GM21576 (cell line): ENCODE results near the gene TM9SF4.
"Not testable (repeated sequence)": the region's sequence is repeated elsewhere in the genome, so short reads cannot be mapped to it uniquely, and the experiment has no call there.

ENCODE experiments used
- ATAC-seq: cut with Tn5 transposase; IDR thresholded peaks from one replicate; pipeline ENCODE4 v1.9.1; 2021; ENCODE audit warnings: mild to moderate bottlenecking, moderate library complexity; ENCODE audit not compliant: unreplicated experiment

Gene TM9SF4

DNA sequence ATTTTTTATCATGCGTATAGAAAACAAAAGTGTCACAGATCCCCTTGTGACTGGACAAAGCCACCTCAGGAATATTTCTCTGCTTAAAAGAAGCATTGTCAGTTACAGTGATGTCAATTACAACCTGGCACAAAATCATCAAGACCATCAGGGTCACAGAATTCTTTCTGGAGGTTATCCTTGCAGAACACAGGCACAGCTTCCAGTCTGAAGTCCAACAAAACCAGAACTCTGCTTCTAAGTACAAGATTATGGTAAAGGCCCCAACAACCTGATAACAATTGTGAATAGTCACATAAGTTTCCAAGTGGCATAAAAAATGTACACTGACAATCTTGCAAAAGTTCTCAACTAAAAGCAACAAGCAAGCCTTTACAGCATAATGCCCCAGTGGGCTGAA, 77.0 kb downstream of the TM9SF4 start:
- no peak for ATAC-seq

DNA sequence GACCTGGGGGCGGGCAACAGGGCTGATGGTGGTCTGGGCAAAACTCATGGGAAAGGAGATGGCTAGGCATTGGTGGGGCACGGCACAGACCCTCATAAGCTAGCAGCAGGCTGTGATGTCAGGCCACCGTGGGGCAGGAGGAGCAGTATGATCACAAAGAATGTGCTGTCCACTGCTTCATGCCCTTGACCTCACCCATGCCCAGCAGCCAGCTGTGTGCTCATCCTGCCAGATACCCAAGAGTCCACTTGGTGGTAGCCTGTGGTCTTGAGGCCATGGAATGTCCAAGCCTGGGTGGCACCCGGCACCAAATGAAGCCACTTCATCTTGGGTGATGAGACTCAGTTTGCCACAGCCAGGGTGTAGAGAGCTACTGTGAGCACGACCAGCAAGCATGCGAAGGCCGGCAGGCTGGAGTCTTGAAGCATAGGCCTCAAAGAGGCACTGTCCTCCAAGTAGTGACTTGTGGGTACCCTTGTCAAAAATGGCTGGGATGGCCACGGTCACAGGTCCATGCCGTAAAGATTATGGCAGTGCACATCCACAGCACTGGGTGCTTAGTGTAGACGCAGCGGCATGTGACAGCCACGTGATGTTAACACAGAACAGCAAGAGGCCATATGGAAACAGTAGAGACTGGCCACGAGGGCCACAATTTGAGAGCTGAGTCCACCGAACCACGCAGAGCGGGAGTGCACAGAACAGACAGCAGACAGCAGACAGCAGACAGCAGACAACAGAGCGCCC, 79.0 kb downstream of the TM9SF4 start:
- ATAC-seq: no peak

DNA sequence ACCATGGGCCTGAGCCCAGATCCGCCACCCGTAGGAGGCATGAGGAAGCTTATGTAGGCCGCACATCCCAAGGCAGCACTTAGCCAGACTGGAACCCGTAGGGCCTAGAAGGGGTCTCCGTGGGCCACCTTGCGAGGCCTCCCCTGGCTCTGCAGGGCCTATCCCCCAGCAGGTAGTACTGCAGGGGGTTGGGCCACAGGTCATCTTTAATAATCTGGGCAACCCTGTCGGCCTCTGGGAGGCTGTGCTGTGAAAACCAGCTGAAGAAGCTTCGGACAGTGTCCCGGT, 79.6 kb downstream of the TM9SF4 start:
- no peak for ATAC-seq

DNA sequence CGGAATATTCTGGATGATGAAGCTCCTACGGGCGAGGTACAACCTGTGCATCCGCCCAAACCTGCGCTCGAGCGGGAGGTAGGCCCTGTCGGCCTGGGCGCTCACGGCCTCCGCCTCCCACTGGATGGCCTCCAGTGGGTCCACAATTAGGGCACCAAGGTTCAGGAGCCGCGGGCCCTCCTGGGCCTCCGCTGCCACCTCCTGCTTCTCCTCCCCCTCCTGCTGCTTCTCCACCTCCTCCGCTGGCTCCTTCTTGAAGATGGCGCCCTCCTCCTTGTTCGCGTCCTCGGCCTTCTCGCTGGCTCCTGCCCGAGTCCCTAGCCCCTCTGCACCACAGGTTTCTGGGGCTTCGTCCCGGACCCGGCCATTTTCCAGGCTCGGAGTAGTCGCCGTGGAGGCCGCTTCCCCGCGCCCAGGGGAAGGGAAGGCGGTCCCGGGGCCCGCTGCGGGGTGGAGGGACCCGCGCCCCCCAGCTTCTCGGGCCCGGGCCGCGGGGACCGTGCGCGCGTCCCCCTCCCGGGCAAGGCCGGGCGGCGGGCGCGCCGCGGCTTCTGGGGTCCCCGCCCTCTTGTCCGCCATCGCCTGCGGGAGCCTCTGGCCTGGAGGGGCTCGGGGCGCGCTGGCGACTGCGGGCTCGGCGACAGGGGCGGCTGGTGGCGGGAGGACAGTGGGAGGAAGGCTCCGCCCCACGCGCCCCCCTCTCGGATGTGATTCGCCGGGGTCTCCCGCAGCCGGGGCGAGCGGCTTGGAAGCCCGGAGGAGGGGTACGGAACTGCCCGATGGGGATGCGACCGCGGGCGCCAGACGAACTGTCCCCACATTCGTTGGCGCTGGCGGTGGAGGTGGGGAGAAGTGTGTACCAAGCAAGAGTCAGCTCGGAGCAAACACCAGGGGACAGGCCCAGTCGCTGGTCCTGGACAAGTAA, 80.4 kb downstream of the TM9SF4 start:
- ATAC-seq: no peak

DNA sequence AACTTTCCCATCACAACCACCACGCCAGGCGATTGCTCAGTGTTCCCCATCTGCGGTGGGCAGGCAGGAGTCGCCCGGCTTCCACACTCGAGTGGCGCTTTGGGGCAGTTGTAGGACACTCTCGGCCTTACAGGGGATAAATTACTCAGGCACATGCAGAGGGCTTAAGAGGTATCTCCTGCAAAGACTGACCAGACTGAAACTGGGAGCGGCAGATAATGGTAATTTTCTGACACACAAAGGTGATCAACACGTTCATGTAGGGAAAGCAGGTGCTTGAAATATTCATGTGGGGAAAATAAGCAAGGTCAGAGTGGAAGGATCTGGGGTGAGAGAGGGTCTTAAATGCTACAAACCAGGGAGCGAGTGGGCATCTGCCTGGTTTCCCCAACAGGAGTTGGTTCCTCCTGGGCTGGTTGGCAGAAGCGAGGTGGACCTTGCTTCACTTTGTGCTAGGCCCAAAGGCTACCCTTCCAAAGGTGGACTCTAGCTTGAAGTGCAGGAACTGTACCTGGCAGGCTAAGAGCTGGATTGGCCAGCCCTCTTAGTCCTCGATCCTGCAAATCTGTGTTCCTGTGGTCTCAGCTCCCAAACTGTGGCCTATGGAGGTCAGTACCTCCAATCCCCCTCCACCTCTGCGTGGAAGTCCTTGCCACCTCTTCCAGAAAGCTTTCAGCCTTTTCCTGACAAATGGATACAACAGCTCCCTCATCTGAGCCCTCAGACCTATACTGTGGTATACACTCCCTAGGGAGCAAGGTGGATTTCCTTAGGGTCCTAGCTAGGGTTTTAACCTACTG, 81.3 kb downstream of the TM9SF4 start:
- ATAC-seq: no peak

DNA sequence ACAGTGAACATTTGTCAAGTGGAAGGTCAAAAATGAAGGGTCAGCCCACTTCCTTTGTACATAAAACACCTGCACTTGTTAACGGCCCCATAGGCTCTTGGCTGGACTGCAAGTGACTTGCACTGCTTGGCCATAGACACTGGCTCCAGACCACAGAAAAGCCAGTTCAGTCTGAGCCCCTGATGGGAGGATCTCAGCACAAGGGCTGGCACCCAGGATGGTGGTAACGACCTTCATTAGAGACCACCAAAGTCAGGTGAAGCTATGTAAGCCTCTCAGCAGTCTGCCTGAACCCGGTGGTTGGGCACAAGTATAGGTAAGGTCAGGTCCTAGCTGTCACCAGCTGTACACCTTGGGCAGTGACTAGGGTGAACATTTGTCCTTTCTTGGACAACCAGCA, 81.9 kb downstream of the TM9SF4 start:
- ATAC-seq: no peak

DNA sequence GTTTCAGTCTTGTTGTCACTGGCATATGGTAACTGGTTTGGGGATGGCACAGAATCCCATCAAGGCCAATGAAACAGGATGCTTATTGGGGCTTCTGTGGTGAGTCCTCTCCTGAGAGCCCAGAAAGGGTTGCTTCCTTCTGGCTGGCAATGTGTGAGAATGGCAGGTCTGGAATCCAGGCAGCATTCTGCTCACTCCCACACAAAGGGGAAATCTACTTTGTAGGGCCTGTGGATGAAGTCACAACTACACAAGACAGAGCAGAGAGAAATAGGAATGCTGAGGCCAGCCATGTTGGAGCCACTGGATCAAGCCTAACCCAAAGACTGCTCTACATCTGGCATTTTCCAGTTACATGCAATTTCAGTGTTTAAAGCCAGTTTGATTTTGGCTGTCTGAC, 82.4 kb downstream of the TM9SF4 start:
- no peak for ATAC-seq

DNA sequence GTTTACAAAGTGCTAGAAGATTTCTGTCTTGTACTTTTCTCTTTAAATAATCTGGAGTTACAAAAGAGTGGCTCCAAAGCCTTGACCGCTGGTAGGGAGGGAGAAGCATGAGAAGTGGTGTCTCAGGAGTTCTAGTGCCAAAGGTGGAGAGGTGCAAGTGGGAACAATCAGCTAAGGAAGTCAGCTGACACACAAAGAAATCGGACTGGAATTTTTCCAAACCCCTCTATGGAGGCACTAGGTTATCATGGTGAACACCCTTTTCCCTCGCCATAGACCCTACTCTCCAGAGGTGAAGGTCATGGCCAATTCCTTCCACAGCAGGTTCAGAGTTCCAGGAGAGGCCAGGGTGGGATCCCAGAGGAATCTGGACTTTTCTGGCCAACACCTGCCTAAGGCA, 83.2 kb downstream of the TM9SF4 start:
- no peak for ATAC-seq

DNA sequence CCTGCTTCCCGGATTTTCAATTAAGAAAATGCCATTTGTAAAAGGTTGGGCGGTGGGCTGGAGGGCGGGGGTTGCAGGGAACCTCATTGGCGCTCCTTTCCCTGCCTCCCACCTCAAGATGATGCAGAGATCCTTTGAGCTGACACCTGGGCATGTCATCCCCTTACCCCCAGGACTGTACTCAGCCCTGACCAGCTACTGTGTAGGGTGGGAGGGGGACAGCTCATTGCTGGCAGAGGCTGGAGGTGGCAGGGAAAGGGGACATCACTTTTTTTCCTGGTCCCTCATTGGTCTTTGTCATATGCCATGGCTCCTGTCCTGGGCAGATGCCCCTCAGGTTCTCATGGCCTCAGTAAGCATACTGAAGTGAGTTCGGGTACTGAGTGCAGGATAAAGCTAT, 83.8 kb downstream of the TM9SF4 start:
- ATAC-seq: not testable (repeated sequence)

DNA sequence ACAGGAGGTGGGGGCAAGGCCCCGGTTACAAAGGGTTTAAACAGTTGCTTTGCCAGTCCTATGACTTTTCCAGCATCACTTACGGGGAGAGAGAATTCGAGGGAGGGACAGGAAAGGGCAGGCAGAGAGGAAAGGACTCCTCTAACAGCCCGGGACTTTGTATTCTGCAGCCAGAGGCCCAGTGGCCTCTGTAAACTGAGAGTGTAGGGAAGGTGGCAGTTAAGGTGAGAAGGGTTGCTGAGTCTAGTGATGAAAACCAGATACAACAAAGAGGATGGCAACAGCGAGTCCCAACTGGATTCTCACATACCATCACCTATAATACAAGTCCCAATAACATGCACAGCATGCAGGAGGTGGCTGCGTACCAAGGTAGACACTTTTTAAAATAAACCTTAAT, 84.5 kb downstream of the TM9SF4 start:
- no peak for ATAC-seq

DNA sequence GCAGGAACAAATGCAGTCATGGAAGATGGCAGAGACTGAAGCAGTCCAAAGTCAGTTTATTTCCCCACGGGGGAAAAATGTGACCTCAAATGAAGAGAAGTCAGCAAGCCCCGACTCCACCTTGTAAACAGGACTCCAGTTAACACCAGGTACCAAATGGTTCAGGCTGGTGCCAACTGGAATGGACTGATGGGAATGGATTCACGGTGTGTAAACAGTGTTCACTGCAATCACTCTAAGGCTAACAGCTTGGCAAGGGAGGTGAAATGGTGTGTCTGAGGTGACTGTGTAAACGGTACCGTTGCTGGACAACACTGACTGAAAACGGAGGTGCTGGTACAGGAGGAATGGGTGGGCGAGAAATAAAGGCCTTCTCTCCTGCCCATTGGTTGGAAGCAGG, 86.1 kb downstream of the TM9SF4 start:
- ATAC-seq: no peak

DNA sequence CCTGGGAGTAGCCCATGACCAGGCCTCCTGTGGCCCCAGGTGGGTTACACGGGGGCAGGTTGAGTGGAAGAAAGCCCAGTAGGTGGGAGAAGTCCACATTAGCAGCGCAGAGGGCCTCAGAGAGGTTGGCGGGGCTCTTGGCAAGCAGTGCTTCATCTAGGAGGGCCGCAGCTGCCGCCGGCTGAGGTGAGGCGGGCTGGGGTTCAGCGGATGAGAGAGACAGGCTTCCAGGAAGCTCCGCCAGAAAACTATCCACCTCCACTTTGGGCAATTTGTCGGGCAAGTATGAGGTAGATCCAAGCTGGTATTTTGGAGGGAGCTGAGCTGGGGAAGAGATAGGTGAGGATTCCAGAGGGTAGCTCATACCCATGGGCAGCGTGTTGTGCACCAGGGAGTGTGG, 87.1 kb downstream of the TM9SF4 start:
- ATAC-seq: not testable (repeated sequence)

DNA sequence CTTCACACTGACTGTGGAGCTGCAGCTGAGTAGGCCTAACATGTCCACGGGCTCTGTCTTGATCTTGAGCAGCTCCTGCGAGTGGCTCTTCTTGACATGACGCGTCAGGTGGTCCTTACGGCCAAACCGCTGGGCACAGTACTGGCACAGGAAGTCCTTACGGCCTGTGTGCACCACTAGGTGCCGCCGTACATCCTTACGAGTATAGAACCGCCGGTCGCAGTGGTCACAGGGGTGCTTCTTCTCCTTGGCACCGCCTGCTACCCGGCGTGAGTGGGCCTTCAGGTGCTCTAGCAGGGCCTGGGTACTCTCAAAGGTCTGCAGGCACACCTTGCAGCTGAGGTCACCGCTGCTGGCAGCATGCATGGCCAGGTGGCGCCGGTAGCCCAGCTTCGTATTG, 87.6 kb downstream of the TM9SF4 start:
- not testable (repeated sequence) for ATAC-seq

DNA sequence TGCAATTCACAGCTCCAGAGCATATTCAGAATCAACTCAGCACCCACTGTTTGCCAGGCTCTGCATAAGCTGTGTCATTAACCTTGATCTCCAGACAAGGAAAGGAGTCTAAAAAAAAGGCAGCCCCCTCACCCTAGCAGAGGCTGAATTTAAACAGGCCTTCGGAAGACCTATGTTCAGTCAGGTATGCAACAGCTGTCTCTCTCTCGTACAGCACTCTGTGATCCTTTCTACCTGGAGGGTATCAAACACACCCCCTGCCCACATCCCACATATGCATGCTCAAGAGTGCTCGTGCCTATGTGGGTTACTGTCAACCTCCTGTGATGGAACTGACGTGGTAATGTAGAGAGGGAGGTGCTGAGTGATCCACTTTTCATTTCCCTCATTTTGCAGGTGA, 89.5 kb downstream of the TM9SF4 start:
- ATAC-seq: no peak

DNA sequence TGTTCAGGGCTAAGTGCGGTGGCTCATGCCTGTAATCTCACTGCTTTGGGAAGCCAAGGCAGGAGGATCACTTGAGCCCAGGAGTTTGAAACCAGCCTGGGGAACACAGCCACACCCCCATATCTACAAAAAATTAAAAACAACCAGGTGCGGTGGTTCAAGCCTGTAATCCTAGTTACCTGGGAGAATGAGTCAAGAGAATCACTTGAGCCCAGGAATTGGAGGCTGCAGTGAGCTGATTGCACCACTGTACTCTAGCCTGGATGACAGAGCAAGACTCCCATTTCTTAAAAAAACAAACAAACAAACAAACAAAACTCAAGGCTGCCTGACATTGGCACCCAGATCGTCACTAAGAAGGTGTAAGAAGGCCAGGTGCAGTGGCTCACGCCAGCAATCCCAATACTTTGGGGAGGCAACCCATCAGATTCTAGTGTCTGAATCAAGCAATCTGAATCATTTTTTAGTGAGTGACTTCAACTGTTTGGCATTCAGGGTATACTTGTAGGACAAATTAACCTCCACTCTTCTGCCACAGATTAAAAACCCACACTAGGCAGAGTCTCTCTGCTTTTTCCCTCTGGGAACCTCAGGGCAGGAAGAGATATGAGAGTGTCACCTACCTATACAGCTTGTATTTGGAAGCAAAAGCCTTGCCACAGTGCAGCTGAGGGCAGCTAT, 91.9 kb downstream of the TM9SF4 start:
- ATAC-seq: no peak

DNA sequence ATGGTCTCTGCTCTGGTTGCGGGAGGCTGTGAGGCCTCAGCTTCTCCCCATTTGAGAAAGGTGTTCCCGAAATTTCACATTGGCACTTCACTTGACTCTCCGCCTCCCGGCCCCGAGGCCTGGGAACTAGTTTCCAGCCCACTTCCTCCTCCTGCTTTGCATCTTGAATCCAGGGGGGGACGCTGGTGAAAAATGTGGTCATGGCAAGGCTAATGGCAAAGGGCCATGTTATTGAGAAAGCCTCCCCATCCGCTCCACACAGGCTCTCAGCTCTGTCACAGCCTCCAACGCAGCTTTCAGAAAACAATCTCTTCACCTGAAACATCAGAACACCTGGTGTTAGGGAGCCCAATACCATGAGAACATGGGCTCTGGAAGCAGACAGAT, 92.5 kb downstream of the TM9SF4 start:
- ATAC-seq: no peak

DNA sequence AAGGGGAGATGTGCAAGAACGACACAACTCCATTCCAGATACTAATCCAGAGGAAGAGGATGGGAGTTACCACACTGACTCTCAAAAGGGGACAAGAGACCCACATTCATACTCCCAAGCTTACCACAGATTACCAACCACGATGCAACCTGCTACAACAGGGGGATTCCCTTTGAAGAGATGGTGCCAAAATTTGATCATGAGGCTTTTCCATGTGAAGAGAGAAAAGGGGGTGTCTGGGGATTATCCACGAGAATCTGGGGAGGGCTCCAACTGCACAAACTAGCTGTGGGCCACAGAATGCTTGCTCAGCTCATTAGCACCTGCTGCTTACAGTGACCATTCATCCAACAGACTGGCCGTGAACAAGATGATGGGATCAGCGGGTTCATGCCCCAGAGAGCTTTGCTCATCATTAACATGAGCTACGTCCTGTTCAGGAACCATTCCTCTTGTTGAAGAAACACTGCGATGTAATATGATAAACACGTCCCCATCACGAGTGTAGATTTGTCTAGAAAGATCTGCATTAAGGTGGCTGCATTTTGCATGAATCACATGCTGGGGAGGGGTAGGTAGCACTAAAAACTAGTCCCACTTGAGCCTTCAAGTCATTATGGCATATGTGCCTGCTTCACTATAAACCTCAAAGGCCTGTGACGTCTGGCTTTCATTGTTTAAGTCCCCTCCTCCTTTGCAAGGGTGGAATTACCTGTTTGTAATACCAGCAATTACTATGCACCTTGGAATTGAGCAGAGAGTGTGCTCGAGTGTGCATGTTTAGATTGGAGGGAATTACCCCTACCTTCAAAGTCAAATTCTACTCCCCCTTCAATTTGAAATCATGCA, 94.1 kb downstream of the TM9SF4 start:
- ATAC-seq: no peak

DNA sequence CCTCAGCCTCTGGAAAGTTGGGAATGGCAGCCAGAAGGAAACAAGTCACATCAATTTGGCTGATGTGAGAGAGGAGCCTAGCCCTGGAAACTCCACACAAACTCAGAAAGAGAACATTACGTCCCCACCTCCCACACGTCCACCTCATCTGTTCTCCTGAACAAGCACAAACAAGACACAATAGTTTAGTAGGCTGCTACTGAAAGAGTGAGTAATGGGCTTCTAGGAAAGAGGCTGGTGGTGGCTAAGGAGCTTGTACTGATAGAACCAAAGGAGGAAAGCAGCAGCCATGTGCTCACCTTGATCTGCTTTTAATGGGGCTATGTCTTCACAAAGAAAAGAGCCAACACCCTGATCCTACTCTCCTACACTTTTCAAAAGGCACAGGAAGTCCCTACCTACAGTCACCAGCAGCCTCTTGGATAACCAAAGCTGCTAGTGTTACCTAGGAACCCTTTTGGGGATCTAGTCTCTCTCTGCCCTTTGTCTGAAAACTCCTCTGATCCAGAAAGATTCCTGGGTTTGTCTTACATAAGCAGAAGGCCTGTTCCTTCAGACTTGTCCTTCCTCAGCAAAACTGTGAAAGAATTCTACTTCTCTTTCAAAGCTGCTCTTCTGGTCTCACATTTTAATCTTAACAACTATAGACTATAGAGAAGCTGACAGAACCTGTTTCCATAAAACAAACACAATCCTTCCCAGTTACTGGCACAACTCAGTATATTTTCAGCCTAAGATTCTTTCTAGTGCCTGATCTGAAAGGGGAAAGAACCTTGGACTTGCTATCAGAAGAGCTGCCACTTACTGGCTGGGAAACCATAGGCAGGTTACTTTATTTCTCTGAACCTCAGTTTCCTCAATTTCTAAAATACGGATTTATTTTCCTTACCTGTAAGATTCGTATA, 94.9 kb downstream of the TM9SF4 start:
- no peak for ATAC-seq
